Measurements from ENCODE around the gene PSMG2. TPM values are rescaled to one million over a fixed set of nuclear protein-coding genes. Genes with fewer than 3 reads are reported as not detected.

PSMG2 gene
- total RNA-seq, 1 experiment from 2014 or later = 78.6 TPM

DNA sequence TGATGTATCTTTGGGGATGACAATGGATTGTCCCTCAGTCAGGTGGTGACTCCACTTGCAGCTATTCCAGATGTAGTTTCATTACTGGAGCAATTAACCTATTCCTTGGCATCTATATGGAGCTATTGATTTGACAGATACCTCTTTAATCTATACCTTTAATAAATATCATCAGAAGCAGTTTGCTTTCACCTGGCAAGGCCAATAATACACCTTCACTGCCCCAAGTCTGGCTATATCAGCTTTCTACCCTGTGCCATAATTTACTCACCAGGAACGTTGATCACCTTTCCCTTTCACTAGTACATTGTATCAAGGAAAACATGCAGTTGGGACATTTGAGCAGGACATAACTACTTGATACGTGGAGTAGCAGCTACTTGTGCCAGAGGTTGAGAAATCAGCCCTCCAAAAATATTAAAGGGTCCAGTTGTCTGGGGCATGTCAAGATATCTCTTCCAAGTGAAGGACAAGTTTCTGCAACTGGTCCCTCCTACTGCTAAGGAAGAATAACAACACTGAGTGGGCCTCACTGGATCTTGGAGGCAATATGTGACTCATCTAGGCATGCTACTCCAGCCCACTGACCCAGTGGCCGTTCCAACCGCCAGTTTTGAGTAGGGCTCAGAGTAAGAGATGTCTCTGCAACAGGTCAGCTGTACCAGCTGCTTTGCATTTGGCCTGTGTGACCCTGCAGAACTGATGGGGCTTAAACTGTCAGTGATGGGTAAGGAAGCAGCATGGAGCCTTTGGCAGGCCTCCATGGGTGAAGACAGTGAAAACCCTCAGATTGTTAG lies 67.0 kb downstream of the PSMG2 start:
- BruUV-seq (replicated peaks) = no TSS peak
- CTCF ChIA-PET = no interaction called here

DNA sequence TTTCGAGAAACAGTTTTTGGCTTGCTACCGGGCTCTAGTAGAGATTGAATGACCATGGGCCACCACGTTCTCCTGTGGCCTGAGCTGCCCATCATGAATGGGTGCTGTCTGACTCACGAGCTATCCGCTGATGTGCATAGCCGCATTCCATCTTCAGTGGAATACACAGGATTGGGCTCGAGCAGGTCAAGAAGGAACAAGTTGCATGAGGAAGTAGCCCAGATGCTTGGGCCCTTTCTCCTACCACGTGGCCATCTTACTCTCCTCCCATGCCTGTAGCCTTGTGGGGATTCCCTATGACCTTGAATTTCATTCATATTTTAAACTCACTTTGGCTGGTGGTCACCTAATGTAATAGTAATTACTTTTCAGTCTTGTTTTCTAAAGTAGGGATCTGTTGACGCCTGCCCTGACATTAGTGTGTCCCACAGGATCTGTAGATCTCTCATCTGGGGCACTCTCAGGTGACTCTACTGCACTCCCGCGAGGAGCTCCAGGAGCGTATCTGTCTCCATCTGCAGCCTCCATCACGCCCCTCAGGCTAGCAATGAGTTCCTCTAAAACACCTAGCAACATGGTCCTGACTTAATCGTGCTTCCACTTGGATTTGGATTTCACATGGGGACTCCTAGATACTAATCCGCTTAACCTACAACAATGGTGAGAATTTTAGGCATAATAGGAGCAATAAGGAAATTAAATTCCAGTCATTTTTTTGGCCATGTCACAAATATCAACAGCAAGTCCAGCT lies 67.8 kb downstream of the PSMG2 start:
- no peaks in the 10 kb centered on the region for H3K4me1 Mint-ChIP-seq (ENCODE audit: low read depth, unreplicated experiment)
- H3K4me3 Mint-ChIP-seq (ENCODE audit: low read depth, unreplicated experiment) = no peak overlapping the region
- intact Hi-C loops (cut with micrococcal nuclease; ENCODE audit: unreplicated experiment) = no loop called here
- H3K27ac Mint-ChIP-seq (ENCODE audit: unreplicated experiment) = no peak overlapping the region
- no TSS peak for BruUV-seq (replicated peaks)
- no peaks in the 10 kb centered on the region for H3K27me3 Mint-ChIP-seq (ENCODE audit: unreplicated experiment)
- CTCF ChIA-PET = no interaction called here
- TF ChIP-seq, protein P1, sequence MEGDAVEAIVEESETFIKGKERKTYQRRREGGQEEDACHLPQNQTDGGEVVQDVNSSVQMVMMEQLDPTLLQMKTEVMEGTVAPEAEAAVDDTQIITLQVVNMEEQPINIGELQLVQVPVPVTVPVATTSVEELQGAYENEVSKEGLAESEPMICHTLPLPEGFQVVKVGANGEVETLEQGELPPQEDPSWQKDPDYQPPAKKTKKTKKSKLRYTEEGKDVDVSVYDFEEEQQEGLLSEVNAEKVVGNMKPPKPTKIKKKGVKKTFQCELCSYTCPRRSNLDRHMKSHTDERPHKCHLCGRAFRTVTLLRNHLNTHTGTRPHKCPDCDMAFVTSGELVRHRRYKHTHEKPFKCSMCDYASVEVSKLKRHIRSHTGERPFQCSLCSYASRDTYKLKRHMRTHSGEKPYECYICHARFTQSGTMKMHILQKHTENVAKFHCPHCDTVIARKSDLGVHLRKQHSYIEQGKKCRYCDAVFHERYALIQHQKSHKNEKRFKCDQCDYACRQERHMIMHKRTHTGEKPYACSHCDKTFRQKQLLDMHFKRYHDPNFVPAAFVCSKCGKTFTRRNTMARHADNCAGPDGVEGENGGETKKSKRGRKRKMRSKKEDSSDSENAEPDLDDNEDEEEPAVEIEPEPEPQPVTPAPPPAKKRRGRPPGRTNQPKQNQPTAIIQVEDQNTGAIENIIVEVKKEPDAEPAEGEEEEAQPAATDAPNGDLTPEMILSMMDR (IDR thresholded peaks at IDR 0.05; ENCODE audit: unreplicated experiment) = no peak
- no peak for DNase-seq
- H3K9me3 Mint-ChIP-seq (ENCODE audit: low read depth, unreplicated experiment) = no peaks in the 10 kb centered on the region
- H3K36me3 Mint-ChIP-seq (ENCODE audit: insufficient read depth, unreplicated experiment) = no peaks in the 10 kb centered on the region

More for the DNA sequence above, 67.0 kb downstream of the PSMG2 start:
- Mint-ChIP-seq H3K4me1 (ENCODE audit: low read depth, unreplicated experiment) (no peaks in the 10 kb centered on the region), H3K9me3 (ENCODE audit: low read depth, unreplicated experiment) (no peaks in the 10 kb centered on the region), H3K36me3 (ENCODE audit: insufficient read depth, unreplicated experiment) (no peaks in the 10 kb centered on the region), H3K27ac (ENCODE audit: unreplicated experiment) (no peak overlapping the region), H3K4me3 (ENCODE audit: low read depth, unreplicated experiment) (no peak overlapping the region), H3K27me3 (ENCODE audit: unreplicated experiment) (no peaks in the 10 kb centered on the region)
- no peak for DNase-seq
- intact Hi-C loops (cut with micrococcal nuclease; ENCODE audit: unreplicated experiment) = no loop called here
- TF ChIP-seq, protein P1 (IDR thresholded peaks at IDR 0.05; ENCODE audit: unreplicated experiment) = no peak

DNA sequence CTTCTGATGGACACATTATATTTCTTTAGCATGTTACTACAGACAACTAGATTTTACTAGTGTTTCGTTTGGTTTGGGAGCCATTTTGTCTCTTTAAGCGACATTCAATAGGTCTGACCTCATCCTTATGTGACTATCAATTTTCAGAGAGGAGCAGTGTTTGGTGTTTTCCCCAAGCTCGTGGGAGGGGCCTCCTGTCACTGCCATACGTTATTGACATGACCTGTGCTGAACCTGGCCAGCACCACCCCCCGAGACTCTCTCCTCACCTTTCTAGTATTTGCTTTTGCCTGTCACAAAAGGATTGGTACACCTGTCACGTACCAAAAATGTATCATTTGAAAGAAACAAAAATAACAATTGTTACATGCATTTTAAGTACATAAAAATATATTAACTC lies 69.3 kb downstream of the PSMG2 start:
- BruUV-seq (replicated peaks) = no TSS peak
- no peaks in the 10 kb centered on the region for H3K27me3 Mint-ChIP-seq (ENCODE audit: unreplicated experiment)

DNA sequence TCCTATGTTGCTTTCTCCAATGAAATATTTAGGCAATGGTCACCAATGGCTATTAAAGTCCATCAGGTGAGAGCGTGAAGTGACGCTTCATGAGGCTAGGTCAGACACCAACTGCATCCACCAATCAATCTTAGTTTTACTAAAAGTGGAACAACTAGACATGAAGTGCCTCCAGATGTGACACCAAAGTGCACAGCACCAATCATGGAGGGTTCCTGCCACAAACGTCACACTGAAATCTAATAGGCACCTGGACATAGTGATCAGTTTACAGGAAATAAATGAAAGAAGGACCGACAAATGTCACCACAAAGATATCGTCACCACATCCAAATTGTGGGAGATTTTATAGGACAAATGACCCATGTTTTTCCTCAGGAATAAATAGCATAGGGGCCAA lies 70.5 kb downstream of the PSMG2 start:
- Mint-ChIP-seq H3K27ac (ENCODE audit: unreplicated experiment) (no peak overlapping the region), H3K4me3 (ENCODE audit: low read depth, unreplicated experiment) (no peak overlapping the region), H3K9me3 (ENCODE audit: low read depth, unreplicated experiment) (no peaks in the 10 kb centered on the region), H3K36me3 (ENCODE audit: insufficient read depth, unreplicated experiment) (no peaks in the 10 kb centered on the region), H3K27me3 (ENCODE audit: unreplicated experiment) (no peaks in the 10 kb centered on the region), H3K4me1 (ENCODE audit: low read depth, unreplicated experiment) (no peaks in the 10 kb centered on the region)
- CTCF ChIA-PET = no interaction called here
- DNase-seq = no peak
- TF ChIP-seq, protein P1 (IDR thresholded peaks at IDR 0.05; ENCODE audit: unreplicated experiment) = no peak
- BruUV-seq (replicated peaks) = no TSS peak
- intact Hi-C loops (cut with micrococcal nuclease; ENCODE audit: unreplicated experiment) = no loop called here

More for the DNA sequence above, 69.3 kb downstream of the PSMG2 start:
- no peak overlapping the region for H3K27ac Mint-ChIP-seq (ENCODE audit: unreplicated experiment)
- no peak for DNase-seq
- H3K9me3 Mint-ChIP-seq (ENCODE audit: low read depth, unreplicated experiment) = no peaks in the 10 kb centered on the region
- H3K36me3 Mint-ChIP-seq (ENCODE audit: insufficient read depth, unreplicated experiment) = no peaks in the 10 kb centered on the region
- no peak overlapping the region for H3K4me3 Mint-ChIP-seq (ENCODE audit: low read depth, unreplicated experiment)
- CTCF ChIA-PET = no interaction called here
- H3K4me1 Mint-ChIP-seq (ENCODE audit: low read depth, unreplicated experiment) = no peaks in the 10 kb centered on the region
- intact Hi-C loops (cut with micrococcal nuclease; ENCODE audit: unreplicated experiment) = no loop called here
- TF ChIP-seq, protein P1 (IDR thresholded peaks at IDR 0.05; ENCODE audit: unreplicated experiment) = no peak
